GM19328 (cell line): ENCODE measurements around the gene CHRNA1.

Experiments used
- ATAC-seq: cut with Tn5 transposase; IDR thresholded peaks from one replicate; pipeline ENCODE4 v1.9.1; 2021; ENCODE audit warnings: mild to moderate bottlenecking, moderate library complexity; ENCODE audit not compliant: unreplicated experiment

Gene CHRNA1

GRCh38 chr2:174784316-174784715 lies 20.0 kb upstream of the CHRNA1 start:
- ATAC-seq: no peak

GRCh38 chr2:174781996-174782395 lies 17.7 kb upstream of the CHRNA1 start:
- ATAC-seq: no peak

GRCh38 chr2:174781298-174781697 lies 17.0 kb upstream of the CHRNA1 start:
- no peak for ATAC-seq

- no peak for ATAC-seq
Observed at GRCh38 chr2:174780856-174781255, 16.6 kb upstream of the CHRNA1 start.

- no peak for ATAC-seq
Observed at GRCh38 chr2:174780191-174780840, 16.0 kb upstream of the CHRNA1 start.

- no peak for ATAC-seq
Observed at GRCh38 chr2:174779361-174779928, 15.2 kb upstream of the CHRNA1 start.

GRCh38 chr2:174778085-174778981 lies 14.1 kb upstream of the CHRNA1 start:
- ATAC-seq: no peak

GRCh38 chr2:174777347-174778084 lies 13.2 kb upstream of the CHRNA1 start:
- ATAC-seq: no peak

- ATAC-seq: no peak
Observed at GRCh38 chr2:174776675-174777074, 12.4 kb upstream of the CHRNA1 start.

GRCh38 chr2:174776223-174776622 lies 12.0 kb upstream of the CHRNA1 start:
- no peak for ATAC-seq

GRCh38 chr2:174775571-174775980 lies 11.3 kb upstream of the CHRNA1 start:
- ATAC-seq: no peak

- no peak for ATAC-seq
Observed at GRCh38 chr2:174774886-174775285, 10.6 kb upstream of the CHRNA1 start.

GRCh38 chr2:174773215-174773614 lies 8.9 kb upstream of the CHRNA1 start:
- ATAC-seq: no peak

GRCh38 chr2:174772472-174772801 lies 8.2 kb upstream of the CHRNA1 start:
- no peak for ATAC-seq

- no peak for ATAC-seq
Observed at GRCh38 chr2:174771631-174772471, 7.6 kb upstream of the CHRNA1 start.

- no peak for ATAC-seq
Observed at GRCh38 chr2:174771136-174771535, 6.9 kb upstream of the CHRNA1 start.

GRCh38 chr2:174768557-174768956 lies 4.3 kb upstream of the CHRNA1 start:
- no peak for ATAC-seq

- ATAC-seq: no peak
Observed at GRCh38 chr2:174766271-174766670, 2.0 kb upstream of the CHRNA1 start.

- no peak for ATAC-seq
Observed at GRCh38 chr2:174765576-174765975, 1.3 kb upstream of the CHRNA1 start.

- no peak for ATAC-seq
Observed at GRCh38 chr2:174763780-174764179, 492 bp downstream of the CHRNA1 start.
